NK-92 (cell line): ENCODE data around the gene PRKCE.

Experiments
- DNase-seq: peaks from one replicate; lab custom pipeline; 2025; ENCODE audit not compliant: unreplicated experiment; lab: John Stamatoyannopoulos, UW

PRKCE gene

GRCh38 chr2:46095830-46096229, 444.4 kb downstream of the PRKCE start:
- no peak for DNase-seq

- no peak for DNase-seq
Measured at GRCh38 chr2:46096260-46096659, 444.8 kb downstream of the PRKCE start.

GRCh38 chr2:46097714-46098480, 446.4 kb downstream of the PRKCE start:
- DNase-seq: no peak

- no peak for DNase-seq
Measured at GRCh38 chr2:46098621-46099062, 447.2 kb downstream of the PRKCE start.

- no peak for DNase-seq
Measured at GRCh38 chr2:46101557-46102220, 450.2 kb downstream of the PRKCE start.

GRCh38 chr2:46106690-46107089, 455.2 kb downstream of the PRKCE start:
- DNase-seq: no peak

- DNase-seq: no peak
Measured at GRCh38 chr2:46114996-46115395, 463.5 kb downstream of the PRKCE start.

- no peak for DNase-seq
Measured at GRCh38 chr2:46116150-46116549, 464.7 kb downstream of the PRKCE start.

- DNase-seq: no peak
Measured at GRCh38 chr2:46116553-46116991, 465.1 kb downstream of the PRKCE start.

- DNase-seq: no peak
Measured at GRCh38 chr2:46117379-46117778, 465.9 kb downstream of the PRKCE start.

- DNase-seq: no peak
Measured at GRCh38 chr2:46117994-46118393, 466.5 kb downstream of the PRKCE start.

- DNase-seq: no peak
Measured at GRCh38 chr2:46118656-46119371, 467.3 kb downstream of the PRKCE start.

GRCh38 chr2:46119453-46119852, 468.0 kb downstream of the PRKCE start:
- DNase-seq: no peak

GRCh38 chr2:46120792-46121555, 469.5 kb downstream of the PRKCE start:
- no peak for DNase-seq

- DNase-seq: no peak
Measured at GRCh38 chr2:46122318-46122976, 471.0 kb downstream of the PRKCE start.

GRCh38 chr2:46123013-46123412, 471.5 kb downstream of the PRKCE start:
- no peak for DNase-seq

- no peak for DNase-seq
Measured at GRCh38 chr2:46125798-46126197, 474.3 kb downstream of the PRKCE start.

- no peak for DNase-seq
Measured at GRCh38 chr2:46126571-46126970, 475.1 kb downstream of the PRKCE start.

GRCh38 chr2:46127176-46127575, 475.7 kb downstream of the PRKCE start:
- no peak for DNase-seq

GRCh38 chr2:46130511-46130910, 479.0 kb downstream of the PRKCE start:
- no peak for DNase-seq

GRCh38 chr2:46132996-46133395, 481.5 kb downstream of the PRKCE start:
- no peak for DNase-seq
